Right kidney (tissue), 1 donor: Measurements from ENCODE around the gene VPS26A.
A peak's percentile ranks its signal among the peaks of the same experiment; 100 is the strongest.
"Not testable (repeated sequence)": the region's sequence is repeated elsewhere in the genome, so short reads cannot be mapped to it uniquely, and the experiment has no call there.

Experiments
- DNase-seq: peaks from one replicate; pipeline ENCODE4 v3.0.0-alpha.2; 2016

The VPS26A gene

GRCh38 chr10:69101451-69102095 lies 22.4 kb upstream of the VPS26A start:
- no peak for DNase-seq

- no peak for DNase-seq
These were observed 21.5 kb upstream of the VPS26A start for GRCh38 chr10:69102440-69102839.

GRCh38 chr10:69103784-69104183 lies 20.2 kb upstream of the VPS26A start:
- DNase-seq, result no peak

- DNase-seq, result no peak
These were observed 18.8 kb upstream of the VPS26A start for GRCh38 chr10:69104994-69105790.

- DNase-seq, result no peak
These were observed 16.8 kb upstream of the VPS26A start for GRCh38 chr10:69107176-69107490.

GRCh38 chr10:69107699-69108098 lies 16.3 kb upstream of the VPS26A start:
- no peak for DNase-seq

GRCh38 chr10:69119896-69120295 lies 4.1 kb upstream of the VPS26A start:
- no peak for DNase-seq

- no peak for DNase-seq
These were observed 652 bp upstream of the VPS26A start for GRCh38 chr10:69123306-69123746.

- DNase-seq, result peak; percentile 81
These were observed 738 bp downstream of the VPS26A start for GRCh38 chr10:69124563-69125268.

GRCh38 chr10:69125554-69125953 lies 1.6 kb downstream of the VPS26A start:
- DNase-seq, result no peak

GRCh38 chr10:69130251-69130650 lies 6.3 kb downstream of the VPS26A start:
- DNase-seq, result no peak

- no peak for DNase-seq
These were observed 16.0 kb downstream of the VPS26A start for GRCh38 chr10:69139961-69140360.

- DNase-seq, result no peak
These were observed 17.3 kb downstream of the VPS26A start for GRCh38 chr10:69141304-69141703.

- not testable (repeated sequence) for DNase-seq
These were observed 18.1 kb downstream of the VPS26A start for GRCh38 chr10:69142074-69142473.

- no peak for DNase-seq
These were observed 19.0 kb downstream of the VPS26A start for GRCh38 chr10:69142983-69143382.

GRCh38 chr10:69145329-69145728 lies 21.4 kb downstream of the VPS26A start:
- DNase-seq, result no peak

- DNase-seq, result no peak
These were observed 21.9 kb downstream of the VPS26A start for GRCh38 chr10:69145864-69146263.

- no peak for DNase-seq
These were observed 22.8 kb downstream of the VPS26A start for GRCh38 chr10:69146759-69147158.

GRCh38 chr10:69151984-69152383 lies 28.0 kb downstream of the VPS26A start:
- DNase-seq, result no peak

- DNase-seq, result no peak
These were observed 29.2 kb downstream of the VPS26A start for GRCh38 chr10:69153227-69153626.

GRCh38 chr10:69160809-69161241 lies 36.8 kb downstream of the VPS26A start:
- DNase-seq, result no peak

GRCh38 chr10:69168493-69168892 lies 44.5 kb downstream of the VPS26A start:
- no peak for DNase-seq

GRCh38 chr10:69172241-69172982 lies 48.4 kb downstream of the VPS26A start:
- DNase-seq, result no peak
